ENCODE data around the gene SLN. TPM values are rescaled to one million over a fixed set of nuclear protein-coding genes. Genes with fewer than 3 reads are reported as not detected.

Gene SLN
- total and polyA plus RNA-seq, 2 donors (not counting 3 experiments of a cell fraction or from before 2014, with no cell fraction given) = 0.25 TPM; not detected in 1

DNA sequence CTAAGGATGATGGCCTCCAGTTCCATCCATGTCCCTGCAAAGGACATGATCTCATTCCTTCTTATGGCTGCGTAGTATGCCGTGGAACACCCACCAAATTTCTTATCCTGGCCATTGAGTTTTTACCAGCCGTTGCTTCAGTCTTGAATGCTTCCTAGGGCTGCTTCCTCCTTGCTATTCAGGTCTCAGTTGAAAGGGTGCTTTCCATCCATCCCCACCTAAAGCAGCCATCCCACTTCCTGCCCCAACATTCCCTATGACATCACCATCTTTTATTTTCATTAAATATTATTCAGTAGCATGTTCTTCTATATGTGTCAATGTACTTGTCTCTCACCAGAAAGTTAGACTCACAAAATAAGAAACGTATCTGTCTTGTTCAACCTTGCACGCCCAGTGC, 40.7 kb upstream of the SLN start:
- no peak overlapping the region for H3K27ac ChIP-seq (ENCODE audit: insufficient read depth, low read depth, low read length)
- no peak for FAIRE-seq
- dilution Hi-C loops (cut with MboI; ENCODE audit: extremely low pct_ligation_motif_present, low sequenced_read_pairs) = no loop called here

DNA sequence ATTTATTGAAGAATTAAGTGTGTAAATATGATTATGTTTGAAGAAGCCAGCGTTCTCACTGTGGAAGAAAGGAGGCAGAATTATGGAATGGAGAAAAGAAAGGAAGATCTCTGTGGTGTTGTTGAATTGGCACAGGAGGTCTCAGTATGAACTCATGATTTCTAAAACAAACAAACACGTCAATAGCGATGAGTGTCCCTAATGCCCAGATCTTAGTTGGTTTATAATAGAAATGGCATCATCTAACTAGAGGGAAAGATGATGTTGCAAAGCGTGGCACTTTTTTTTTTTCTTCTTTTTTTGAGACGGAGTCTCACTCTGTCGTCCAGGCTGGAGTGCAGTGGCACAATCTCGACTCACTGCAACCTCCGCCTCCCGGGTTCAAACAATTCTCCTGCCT, 39.2 kb upstream of the SLN start:
- H3K4me1 ChIP-seq (ENCODE audit: control insufficient read depth, extremely low read depth, insufficient read depth, low read length) = no peaks in the 10 kb centered on the region
- no peak for TF ChIP-seq POLR2AphosphoS5 (IDR thresholded peaks at IDR 0.05; ENCODE audit: insufficient read depth, low read depth, low read length)
- TF ChIP-seq FOS (IDR thresholded peaks at IDR 0.05; ENCODE audit: borderline replicate concordance, insufficient read depth, low read length) = no peak
- TF ChIP-seq MAX (IDR thresholded peaks at IDR 0.05; ENCODE audit: insufficient read depth, insufficient read length) = no peak
- no peak for TF ChIP-seq MYC (IDR thresholded peaks at IDR 0.05; ENCODE audit: low read depth, low read length)
- no peak for TF ChIP-seq EZH2 (IDR thresholded peaks at IDR 0.05; ENCODE audit: borderline replicate concordance, low read depth, low read length, severe bottlenecking)
- TF ChIP-seq JUN (IDR thresholded peaks at IDR 0.05; ENCODE audit: borderline replicate concordance, insufficient read depth, insufficient read length, low read depth) = no peak
- TF ChIP-seq POLR2A (IDR thresholded peaks at IDR 0.05; ENCODE audit: low read depth, low read length) = no peak
- no peak for TF ChIP-seq GATA2 (IDR thresholded peaks at IDR 0.05; ENCODE audit: insufficient read depth, insufficient read length, low read depth, low read length)
- TF ChIP-seq CTCF (IDR thresholded peaks at IDR 0.05; ENCODE audit: extremely low read depth in 1 of 2, insufficient read depth in 1 of 2, low read depth in 1 of 2, low read length in 2 of 2) = no peak
- no peak overlapping the region for H2AFZ ChIP-seq (ENCODE audit: low read depth, low read length)
- DNase-seq (ENCODE audit: low read depth, low spot score) (no peak), FAIRE-seq (no peak)
- H3K9ac ChIP-seq (replicated peaks; ENCODE audit: extremely low read depth, insufficient read depth, low read length) = no peak overlapping the region
- H3K4me2 ChIP-seq (ENCODE audit: insufficient read depth, low read length) = no peak overlapping the region
- ChIA-PET CTCF (no interaction called here), POLR2A (no interaction called here)
- intact Hi-C loops (cut with micrococcal nuclease) (no loop called here), dilution Hi-C loops (cut with MboI; ENCODE audit: extremely low pct_ligation_motif_present, low sequenced_read_pairs) (no loop called here)
- H3K79me2 ChIP-seq (ENCODE audit: control insufficient read depth, insufficient read depth, low read length) = no peaks in the 10 kb centered on the region
- BruUV-seq (replicated peaks) = no TSS peak
- H3K36me3 ChIP-seq (ENCODE audit: control insufficient read depth in 2 of 2, extremely low read depth in 1 of 2, insufficient read depth in 2 of 2, low read length in 2 of 2) = no peaks in the 10 kb centered on the region
- H4K20me1 ChIP-seq (replicated peaks; ENCODE audit: control insufficient read depth, extremely low read depth, insufficient read depth, low read length) = no peaks in the 10 kb centered on the region
- H3K27ac ChIP-seq (ENCODE audit: insufficient read depth, low read depth, low read length) = no peak overlapping the region
- no peaks in the 10 kb centered on the region for H3K9me1 ChIP-seq (replicated peaks; ENCODE audit: control insufficient read depth, extremely low read depth, insufficient read depth, low read length)
- H3K9me3 ChIP-seq (replicated peaks; ENCODE audit: control insufficient read depth, insufficient read depth, low read length) = no peaks in the 10 kb centered on the region
- H3K27me3 ChIP-seq (ENCODE audit: control insufficient read depth in 2 of 2, insufficient read depth in 2 of 2, low read length in 2 of 2) = peaks cover 8 to 15% of the 10 kb centered on the region in 2 experiments
- no peak overlapping the region for H3K4me3 ChIP-seq (replicated peaks in 1 of 3; ENCODE audit: insufficient read depth in 1 of 3, low read depth in 1 of 3, low read length in 3 of 3)

More for the DNA sequence above, 40.7 kb upstream of the SLN start:
- ChIA-PET POLR2A (no interaction called here), CTCF (interaction anchor here (1.2 kb wide), 1 partner anchor 16 kb away, joined by 3 read pairs; no protein-coding TSS in a partner anchor)
- Histone ChIP-seq H2AFZ (ENCODE audit: low read depth, low read length) (no peak overlapping the region), H3K79me2 (ENCODE audit: control insufficient read depth, insufficient read depth, low read length) (no peaks in the 10 kb centered on the region), H4K20me1 (replicated peaks; ENCODE audit: control insufficient read depth, extremely low read depth, insufficient read depth, low read length) (no peaks in the 10 kb centered on the region), H3K4me1 (ENCODE audit: control insufficient read depth, extremely low read depth, insufficient read depth, low read length) (no peaks in the 10 kb centered on the region), H3K9ac (replicated peaks; ENCODE audit: extremely low read depth, insufficient read depth, low read length) (no peak overlapping the region), H3K9me1 (replicated peaks; ENCODE audit: control insufficient read depth, extremely low read depth, insufficient read depth, low read length) (no peaks in the 10 kb centered on the region), H3K27me3 (ENCODE audit: control insufficient read depth in 2 of 2, insufficient read depth in 2 of 2, low read length in 2 of 2) (peaks cover 10 to 13% of the 10 kb centered on the region in 2 experiments), H3K4me3 (replicated peaks in 1 of 3; ENCODE audit: insufficient read depth in 1 of 3, low read depth in 1 of 3, low read length in 3 of 3) (no peak overlapping the region), H3K9me3 (replicated peaks; ENCODE audit: control insufficient read depth, insufficient read depth, low read length) (no peaks in the 10 kb centered on the region), H3K4me2 (ENCODE audit: insufficient read depth, low read length) (no peak overlapping the region), H3K36me3 (ENCODE audit: control insufficient read depth in 2 of 2, extremely low read depth in 1 of 2, insufficient read depth in 2 of 2, low read length in 2 of 2) (no peaks in the 10 kb centered on the region)
- no peak for DNase-seq (ENCODE audit: low read depth, low spot score)
- TF ChIP-seq MYC (IDR thresholded peaks at IDR 0.05; ENCODE audit: low read depth, low read length) = no peak
- TF ChIP-seq JUN (IDR thresholded peaks at IDR 0.05; ENCODE audit: borderline replicate concordance, insufficient read depth, insufficient read length, low read depth) = no peak
- no peak for TF ChIP-seq POLR2A (IDR thresholded peaks at IDR 0.05; ENCODE audit: low read depth, low read length)
- no peak for TF ChIP-seq GATA2 (IDR thresholded peaks at IDR 0.05; ENCODE audit: insufficient read depth, insufficient read length, low read depth, low read length)
- no peak for TF ChIP-seq POLR2AphosphoS5 (IDR thresholded peaks at IDR 0.05; ENCODE audit: insufficient read depth, low read depth, low read length)
- BruUV-seq (replicated peaks) = no TSS peak
- intact Hi-C loops (cut with micrococcal nuclease) = no loop called here

Data from endothelial cell of umbilical vein (primary cell).